ENCODE results near the gene KRTAP10-7.

DNA sequence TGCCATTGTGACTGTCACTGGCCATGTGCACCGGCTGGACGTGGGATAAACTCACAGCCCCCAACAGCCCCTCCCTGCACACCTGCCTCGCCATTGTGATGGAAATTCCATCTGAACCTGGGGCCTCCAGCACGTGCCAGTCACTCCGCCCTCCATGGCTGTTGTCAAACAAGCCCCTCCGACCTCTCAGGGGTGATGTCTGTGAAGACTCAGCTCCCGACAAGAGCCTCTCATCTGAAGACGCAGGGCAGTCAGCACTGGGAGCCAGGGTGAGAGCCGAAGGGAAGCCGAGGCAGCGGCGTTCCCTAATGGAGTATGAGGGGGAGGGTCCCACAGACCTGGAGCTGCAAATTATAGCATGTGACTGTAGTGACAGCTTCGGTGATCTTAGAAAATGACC, 47.7 kb upstream of the KRTAP10-7 start:
- TF ChIP-seq, protein P1, sequence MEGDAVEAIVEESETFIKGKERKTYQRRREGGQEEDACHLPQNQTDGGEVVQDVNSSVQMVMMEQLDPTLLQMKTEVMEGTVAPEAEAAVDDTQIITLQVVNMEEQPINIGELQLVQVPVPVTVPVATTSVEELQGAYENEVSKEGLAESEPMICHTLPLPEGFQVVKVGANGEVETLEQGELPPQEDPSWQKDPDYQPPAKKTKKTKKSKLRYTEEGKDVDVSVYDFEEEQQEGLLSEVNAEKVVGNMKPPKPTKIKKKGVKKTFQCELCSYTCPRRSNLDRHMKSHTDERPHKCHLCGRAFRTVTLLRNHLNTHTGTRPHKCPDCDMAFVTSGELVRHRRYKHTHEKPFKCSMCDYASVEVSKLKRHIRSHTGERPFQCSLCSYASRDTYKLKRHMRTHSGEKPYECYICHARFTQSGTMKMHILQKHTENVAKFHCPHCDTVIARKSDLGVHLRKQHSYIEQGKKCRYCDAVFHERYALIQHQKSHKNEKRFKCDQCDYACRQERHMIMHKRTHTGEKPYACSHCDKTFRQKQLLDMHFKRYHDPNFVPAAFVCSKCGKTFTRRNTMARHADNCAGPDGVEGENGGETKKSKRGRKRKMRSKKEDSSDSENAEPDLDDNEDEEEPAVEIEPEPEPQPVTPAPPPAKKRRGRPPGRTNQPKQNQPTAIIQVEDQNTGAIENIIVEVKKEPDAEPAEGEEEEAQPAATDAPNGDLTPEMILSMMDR (IDR thresholded peaks at IDR 0.05): no peak
- no peak for TF ChIP-seq POLR2A (IDR thresholded peaks at IDR 0.05)
